Activated CD8-positive, alpha-beta T cell treated with anti-CD3 and anti-CD28 coated beads for 36 hours (primary cell): Measurements from ENCODE around the gene ARHGAP22. TPM values are rescaled to one million over a fixed set of nuclear protein-coding genes. Genes with fewer than 3 reads are reported as not detected.

ENCODE experiments used
- ATAC-seq: fragments of 200-7000 bp; cut with Tn5 transposase; one replicate; pipeline ENCODE4 v1.10.0; 2021; ENCODE audit warnings: mild to moderate bottlenecking, moderate library complexity
- CTCF ChIA-PET: fragments of 350-600 bp; sonication (Branson Sonifier 250); formaldehyde crosslinking; loops from one replicate; lab custom pipeline; 2021; ENCODE audit warnings: antibody characterized with exemption; lab: Charles Lee
- POLR2A ChIA-PET: fragments of 350-600 bp; sonication (Branson Sonifier 250); formaldehyde crosslinking; loops from one replicate; lab custom pipeline; 2021; ENCODE audit warnings: antibody characterized with exemption; lab: Charles Lee
- DNase-seq: peaks from one replicate; pipeline ENCODE4 v3.0.0-alpha.2; 2020
- H3K27ac Mint-ChIP-seq: one replicate; pipeline ENCODE4 v1.8.0; 2021; ENCODE audit warnings: mild to moderate bottlenecking, mixed read lengths
- H3K27me3 Mint-ChIP-seq: one replicate; pipeline ENCODE4 v1.8.0; 2021; ENCODE audit warnings: mixed read lengths
- H3K36me3 Mint-ChIP-seq: one replicate; pipeline ENCODE4 v1.8.0; 2021; ENCODE audit warnings: low read depth, mixed read lengths
- H3K4me1 Mint-ChIP-seq: one replicate; pipeline ENCODE4 v1.8.0; 2021; ENCODE audit warnings: low read depth, mixed read lengths
- H3K4me3 Mint-ChIP-seq: one replicate; pipeline ENCODE4 v1.8.0; 2021; ENCODE audit warnings: mild to moderate bottlenecking, moderate library complexity, mixed read lengths
- H3K9me3 Mint-ChIP-seq: one replicate; pipeline ENCODE4 v1.8.0; 2021; ENCODE audit warnings: mixed read lengths
- CTCF ChIP-seq: fragments of 200-600 bp; IDR thresholded peaks from one replicate; pipeline ENCODE4 v1.8.0; 2022; ENCODE audit warnings: antibody characterized with exemption, mild to moderate bottlenecking
- intact Hi-C: fragments of 100-400 bp; cut with micrococcal nuclease; formaldehyde crosslinking; loops from one replicate; pipeline ENCODE4 v1.10.0; 2022
- total RNA-seq, 2 experiments: library from RNA; stranded (reverse); gene quantifications; one replicate each; pipeline ENCODE4 v1.2.3, GENCODE V29; 2021

Gene ARHGAP22
- total RNA-seq, 2 experiments from 2014 or later: not detected

DNA sequence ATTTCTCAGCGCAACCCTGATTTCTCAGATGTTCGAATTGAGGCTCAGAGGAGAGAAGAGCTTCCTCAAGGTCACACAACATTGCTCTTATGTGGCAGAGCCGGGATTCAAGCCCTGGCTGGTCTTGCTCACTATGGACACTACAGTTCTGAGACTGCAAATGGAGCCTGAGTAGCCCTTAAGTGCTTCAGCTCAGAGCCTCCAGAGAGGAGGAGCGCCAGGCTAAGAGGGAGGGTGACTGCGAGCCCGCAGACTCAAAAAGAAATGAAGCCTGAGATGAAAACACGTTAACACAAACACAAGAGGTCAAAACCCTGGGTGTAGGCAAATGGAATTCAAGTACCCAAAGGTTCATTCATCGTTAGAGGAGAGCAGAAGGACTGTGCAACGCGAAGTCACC, 13.9 kb downstream of the ARHGAP22 start:
- Mint-ChIP-seq H3K4me3 (no peak overlapping the region), H3K4me1 (no peaks in the 10 kb centered on the region), H3K36me3 (no peaks in the 10 kb centered on the region), H3K27me3 (no peaks in the 10 kb centered on the region), H3K9me3 (no peaks in the 10 kb centered on the region), H3K27ac (no peak overlapping the region)
- no peak for DNase-seq
- no peak for TF ChIP-seq CTCF
- ChIA-PET POLR2A (no interaction called here), CTCF (no interaction called here)
- intact Hi-C loops: no loop called here
- ATAC-seq: no peak

DNA sequence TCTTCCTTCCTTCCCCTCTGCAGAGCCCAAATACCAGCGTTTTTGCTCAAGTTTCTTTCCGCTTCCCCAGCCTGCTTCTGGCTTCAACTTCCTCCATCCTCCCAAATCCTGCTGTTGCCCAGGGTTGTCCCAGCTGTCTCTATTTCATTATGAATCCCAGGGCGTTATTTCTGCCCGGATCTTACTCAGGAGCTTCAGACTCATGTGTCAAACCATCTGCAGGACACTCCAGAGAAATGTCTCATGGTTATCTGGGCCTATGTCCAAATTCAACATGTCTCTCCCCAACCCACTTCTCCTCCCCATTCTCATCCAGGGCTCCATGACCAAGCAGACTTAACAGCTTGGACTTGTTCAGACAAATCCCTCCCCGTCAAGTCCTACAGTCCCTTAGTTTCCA, 15.6 kb downstream of the ARHGAP22 start:
- TF ChIP-seq CTCF: no peak
- H3K27me3 Mint-ChIP-seq: no peaks in the 10 kb centered on the region
- ChIA-PET CTCF (no interaction called here), POLR2A (no interaction called here)
- no peak overlapping the region for H3K4me3 Mint-ChIP-seq
- H3K4me1 Mint-ChIP-seq: no peaks in the 10 kb centered on the region
- H3K27ac Mint-ChIP-seq: no peak overlapping the region
- intact Hi-C loops: no loop called here
- no peak for ATAC-seq
- DNase-seq: no peak
- H3K36me3 Mint-ChIP-seq: no peaks in the 10 kb centered on the region
- peaks cover 4% of the 10 kb centered on the region for H3K9me3 Mint-ChIP-seq

DNA sequence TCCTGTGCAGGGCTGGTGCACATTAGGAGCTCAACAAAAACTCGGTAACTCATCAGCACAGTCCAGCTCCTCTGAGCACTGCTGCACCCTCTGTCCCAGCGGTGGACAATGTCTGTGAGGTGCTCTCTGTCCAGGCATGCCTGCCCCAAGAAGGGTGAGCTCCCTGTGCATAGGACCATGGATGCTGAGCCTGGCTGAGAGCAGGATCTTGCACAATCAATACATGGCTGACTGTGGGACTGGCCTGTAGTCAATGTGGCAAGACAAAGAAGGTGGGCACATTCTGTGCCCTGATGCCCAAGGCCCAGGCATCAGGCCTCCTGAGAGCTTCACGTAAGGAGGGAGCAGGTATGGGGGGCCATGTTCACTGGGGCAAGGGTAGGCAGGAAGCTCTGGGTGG, 17.1 kb downstream of the ARHGAP22 start:
- ATAC-seq (no peak), DNase-seq (no peak)
- no peaks in the 10 kb centered on the region for H3K4me1 Mint-ChIP-seq
- no peaks in the 10 kb centered on the region for H3K27me3 Mint-ChIP-seq
- TF ChIP-seq CTCF: no peak
- intact Hi-C loops: no loop called here
- no peaks in the 10 kb centered on the region for H3K36me3 Mint-ChIP-seq
- no peak overlapping the region for H3K4me3 Mint-ChIP-seq
- ChIA-PET CTCF (interaction anchor here (1.5 kb wide), 1 partner anchor 23 kb away, joined by 3 read pairs; no protein-coding TSS in a partner anchor), POLR2A (no interaction called here)
- peaks cover 4% of the 10 kb centered on the region for H3K9me3 Mint-ChIP-seq
- no peak overlapping the region for H3K27ac Mint-ChIP-seq

DNA sequence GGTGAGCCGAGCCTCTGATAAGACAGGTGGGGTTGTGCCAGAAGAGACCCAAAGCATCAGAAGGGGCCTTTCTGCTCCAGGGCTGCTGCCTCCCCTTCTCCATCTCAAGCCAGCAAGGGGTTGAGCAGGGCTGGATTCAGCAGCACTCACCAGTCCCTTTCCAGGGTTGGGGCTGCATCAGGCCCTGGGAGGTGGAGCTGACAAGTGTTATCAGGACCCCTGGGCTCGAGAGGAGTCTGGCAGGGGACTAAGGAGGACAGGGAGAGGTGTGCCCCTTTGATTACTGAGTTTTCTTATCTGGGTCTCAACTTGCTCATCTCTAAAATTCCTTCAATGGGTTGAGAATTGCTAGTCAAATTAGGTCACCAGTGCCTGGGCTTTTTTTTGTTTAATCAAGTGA, 17.8 kb downstream of the ARHGAP22 start:
- POLR2A ChIA-PET: no interaction called here
- CTCF ChIA-PET: interaction anchor here (1.5 to 1.6 kb wide), 2 partner anchors 23 to 71 kb away, joined by 3 to 5 read pairs; no protein-coding TSS in a partner anchor
- Mint-ChIP-seq H3K27me3 (no peaks in the 10 kb centered on the region), H3K36me3 (no peaks in the 10 kb centered on the region), H3K27ac (no peak overlapping the region), H3K4me1 (no peaks in the 10 kb centered on the region), H3K9me3 (peaks cover 4% of the 10 kb centered on the region), H3K4me3 (no peak overlapping the region)
- no peak for TF ChIP-seq CTCF
- DNase-seq: no peak
- intact Hi-C loops: no loop called here
- ATAC-seq: no peak

DNA sequence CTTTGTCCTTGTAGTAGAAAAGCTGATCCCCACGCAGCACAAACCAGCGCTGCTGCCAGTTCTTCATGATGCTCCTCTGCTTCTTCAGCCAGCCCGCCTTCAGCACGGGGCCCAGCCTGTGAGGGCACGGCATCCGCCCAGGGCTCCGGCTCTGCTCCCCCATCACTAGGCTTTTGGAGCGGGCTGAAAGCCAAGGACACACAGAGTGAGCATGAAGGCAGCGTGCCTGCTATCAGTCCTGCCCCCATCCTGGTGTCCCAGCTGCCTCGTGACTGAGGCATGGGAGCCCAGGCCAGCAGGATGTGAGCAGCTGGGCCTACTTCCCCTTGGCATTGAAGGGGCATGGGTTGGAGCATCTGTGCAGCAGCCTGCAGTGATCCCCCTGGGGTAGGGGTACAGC, 21.9 kb downstream of the ARHGAP22 start:
- Mint-ChIP-seq H3K36me3 (no peaks in the 10 kb centered on the region), H3K9me3 (peaks cover 4% of the 10 kb centered on the region), H3K4me3 (no peak overlapping the region), H3K4me1 (no peaks in the 10 kb centered on the region), H3K27me3 (peaks cover 4% of the 10 kb centered on the region), H3K27ac (no peak overlapping the region)
- DNase-seq (no peak), ATAC-seq (no peak)
- intact Hi-C loops: no loop called here
- ChIA-PET POLR2A (no interaction called here), CTCF (interaction anchor here (1.3 kb wide), 1 partner anchor 25 kb away, joined by 4 read pairs; no protein-coding TSS in a partner anchor)
- no peak for TF ChIP-seq CTCF
